Pancreas (tissue), 10 donors: ENCODE measurements around the gene CCSER1. TPM values are rescaled to one million over a fixed set of nuclear protein-coding genes. Genes with fewer than 3 reads are reported as not detected.

Experiments used
- ATAC-seq, 4 donors: fragments of 200-7000 bp; cut with Tn5 transposase; one replicate each; pipeline versions ENCODE4 v1.8.0 to v1.9.1; 2020; ENCODE audit warnings: mild to moderate bottlenecking in 4 of 4, moderate library complexity in 4 of 4
- DNase-seq, 6 donors: peaks; one replicate each; pipeline ENCODE4 v3.0.0-alpha.2; 2020
- FAIRE-seq: peaks from 2 replicates; lab custom pipeline; 2012; peaks lifted over from hg19 to GRCh38; lab: Jason Lieb, UNC
- H3K27ac ChIP-seq, 4 donors: fragments of 200-600 bp; sonication (generic); 1 replicate in 3 of 4; 2 replicates in 1 of 4; pipeline versions ENCODE4 v1.5.0 to v1.8.0; 2020
- H3K27me3 ChIP-seq, 4 donors: fragments of 200-600 bp; one replicate each; pipeline ENCODE4 v1.8.0; 2021
- H3K36me3 ChIP-seq, 3 donors: fragments of 200-600 bp; sonication (generic) in 1 of 3; one replicate each; pipeline versions ENCODE4 v1.5.0 to v1.8.0; 2020 to 2021
- H3K4me1 ChIP-seq, 3 donors: fragments of 200-600 bp; one replicate each; pipeline ENCODE4 v1.8.0; 2021
- H3K4me3 ChIP-seq, 4 donors: fragments of 200-600 bp; sonication (generic) in 2 of 4; one replicate each; pipeline versions ENCODE4 v1.5.0 to v1.8.0; 2020 to 2021
- H3K9me3 ChIP-seq, 4 donors: fragments of 200-600 bp; one replicate each; pipeline ENCODE4 v1.8.0; 2021
- WGBS, 2 donors: extraction: QIAGEN DNeasy Blood & Tissue Kit; methylation state at CpG; one replicate each; pipeline ENCODE4 v1.1.7; 2013; 5-methylcytosine and 5-hydroxymethylcytosine counted together
- intact Hi-C, 3 donors: fragments of 100-400 bp; cut with DNase I; formaldehyde crosslinking; loops; one replicate each; pipeline versions ENCODE4 v1.11.1 to v1.14.2; 2022
- polyA plus RNA-seq, 2 donors: library from polyadenylated mRNA; stranded (reverse); fragments of 200-250 nt; gene quantifications; one replicate each; pipeline ENCODE4 v1.2.3, GENCODE V29; 2013
- total RNA-seq, 6 donors: library from RNA; stranded (reverse); fragmentation: NEBNext Ultra II Directional in 4 of 6; extraction: Animal tissue kit (Norgen Biotek cat#: 25700) in 4 of 6; gene quantifications; one replicate each; pipeline versions ENCODE4 v1.2.1 to v1.2.4, GENCODE V29; 2021 to 2023
- TF ChIP-seq, protein P1 (sequence below), 4 donors: fragments of 200-600 bp; sonication (generic) in 3 of 4; IDR thresholded peaks; one replicate each; pipeline versions ENCODE4 v1.5.0 to v1.8.0; 2021; ENCODE audit warnings: antibody characterized with exemption in 4 of 4
- donor health status: healthy with polysubstance abuse.
- donor health status: DM: no; HTN: no; CAD: no; lungs with moderate emphysema.
- donor health status: DM: no; HTN: no; CAD: no.
- donor health status: control.
- donor health status: control.
- donor health status: Bipolar disorder and iron deficiency.
- donor health status: DM: yes; HTN: yes; CAD: no.
- donor health status: DM: no; HTN: no; CAD: no.
- donor health status: DM: no; HTN: no; CAD: no.
- donor health status: DM: yes; HTN: yes; CAD: no.

Gene CCSER1
- total and polyA plus RNA-seq, 8 donors, result 0.99 to 12.7 (median 5.1) TPM

DNA sequence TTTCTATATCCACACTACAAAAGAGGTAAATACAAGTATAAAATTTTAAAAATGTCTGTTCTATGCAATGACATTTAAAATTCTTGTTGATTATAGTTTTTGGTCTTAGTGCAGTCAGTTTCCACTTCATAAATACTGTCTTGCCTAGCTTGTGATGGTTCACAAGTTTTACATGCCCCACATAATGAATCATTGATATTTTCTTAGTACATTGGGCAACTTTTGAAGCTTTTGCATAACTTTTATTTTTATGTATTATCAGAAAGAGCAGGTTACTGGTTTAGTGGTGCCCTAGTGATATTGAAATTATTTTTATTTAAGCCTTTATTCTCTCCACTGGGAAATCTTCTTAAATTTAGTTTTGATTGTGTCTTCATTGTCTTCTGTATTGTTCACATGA lies 388.0 kb downstream of the CCSER1 start:
- no peak overlapping the region for H3K27ac ChIP-seq
- TF ChIP-seq, protein P1, sequence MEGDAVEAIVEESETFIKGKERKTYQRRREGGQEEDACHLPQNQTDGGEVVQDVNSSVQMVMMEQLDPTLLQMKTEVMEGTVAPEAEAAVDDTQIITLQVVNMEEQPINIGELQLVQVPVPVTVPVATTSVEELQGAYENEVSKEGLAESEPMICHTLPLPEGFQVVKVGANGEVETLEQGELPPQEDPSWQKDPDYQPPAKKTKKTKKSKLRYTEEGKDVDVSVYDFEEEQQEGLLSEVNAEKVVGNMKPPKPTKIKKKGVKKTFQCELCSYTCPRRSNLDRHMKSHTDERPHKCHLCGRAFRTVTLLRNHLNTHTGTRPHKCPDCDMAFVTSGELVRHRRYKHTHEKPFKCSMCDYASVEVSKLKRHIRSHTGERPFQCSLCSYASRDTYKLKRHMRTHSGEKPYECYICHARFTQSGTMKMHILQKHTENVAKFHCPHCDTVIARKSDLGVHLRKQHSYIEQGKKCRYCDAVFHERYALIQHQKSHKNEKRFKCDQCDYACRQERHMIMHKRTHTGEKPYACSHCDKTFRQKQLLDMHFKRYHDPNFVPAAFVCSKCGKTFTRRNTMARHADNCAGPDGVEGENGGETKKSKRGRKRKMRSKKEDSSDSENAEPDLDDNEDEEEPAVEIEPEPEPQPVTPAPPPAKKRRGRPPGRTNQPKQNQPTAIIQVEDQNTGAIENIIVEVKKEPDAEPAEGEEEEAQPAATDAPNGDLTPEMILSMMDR (IDR thresholded peaks at IDR 0.05), result no peak
- FAIRE-seq, result no peak
- no peak for DNase-seq
- no peak overlapping the region for H3K4me3 ChIP-seq
- H3K27me3 ChIP-seq, result no peaks in the 10 kb centered on the region
- H3K36me3 ChIP-seq, result no peaks in the 10 kb centered on the region
- H3K9me3 ChIP-seq, result no peaks in the 10 kb centered on the region
- intact Hi-C loops, result no loop called here
- no peak for ATAC-seq
- no peaks in the 10 kb centered on the region for H3K4me1 ChIP-seq

DNA sequence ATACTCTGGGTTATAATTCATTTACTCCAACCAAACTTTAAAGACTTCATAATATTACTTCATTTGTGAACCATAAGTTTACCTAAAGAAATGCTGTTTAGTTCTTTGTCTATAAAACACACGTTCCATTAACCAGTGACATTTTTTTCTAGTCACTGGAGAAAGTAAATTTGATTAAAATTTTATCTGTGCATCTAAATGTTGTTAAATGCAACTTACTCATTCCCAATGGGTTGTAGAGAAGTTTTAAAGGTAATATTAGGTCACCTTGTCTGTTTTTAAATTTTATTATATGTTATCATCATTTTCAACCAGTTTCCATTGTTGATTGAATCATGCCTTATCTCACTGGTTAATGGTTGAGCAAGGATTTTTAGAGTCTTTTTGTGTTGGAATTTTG lies 401.4 kb downstream of the CCSER1 start:
- Histone ChIP-seq H3K4me3 (no peak overlapping the region), H3K9me3 (no peaks in the 10 kb centered on the region), H3K36me3 (no peaks in the 10 kb centered on the region), H3K27me3 (no peaks in the 10 kb centered on the region), H3K27ac (no peak overlapping the region), H3K4me1 (no peaks in the 10 kb centered on the region)
- no peak for FAIRE-seq
- DNase-seq, result no peak
- 85 to 92% methylated on average over 1 of the region's 1 CpG for WGBS, 2 donors
- TF ChIP-seq, protein P1 (IDR thresholded peaks at IDR 0.05), result no peak
- no peak for ATAC-seq
- intact Hi-C loops, result no loop called here

DNA sequence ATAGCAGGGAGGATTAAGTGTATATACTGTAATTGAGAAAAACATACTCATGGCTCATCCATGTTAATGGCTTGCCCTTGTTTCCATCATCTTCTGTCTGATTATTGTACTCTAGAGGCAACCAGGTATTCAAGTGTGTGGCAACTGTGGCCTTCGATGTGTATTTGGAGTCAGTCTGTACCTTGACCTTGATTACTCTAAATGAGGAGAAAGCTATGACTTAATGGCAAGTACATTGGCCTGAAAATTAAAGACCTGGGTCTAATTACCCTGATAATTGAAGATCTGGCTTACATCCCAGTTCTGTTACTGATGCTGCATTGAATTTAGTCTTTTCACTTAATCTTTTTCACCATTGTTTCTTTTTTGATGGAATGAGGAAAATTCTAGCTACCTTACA lies 409.2 kb downstream of the CCSER1 start:
- H3K27ac ChIP-seq, result no peak overlapping the region
- 60 to 71% methylated on average over 1 of the region's 1 CpG for WGBS, 2 donors
- ATAC-seq, result peak in 2 of 4 donors; percentile 45 to 57
- TF ChIP-seq, protein P1 (IDR thresholded peaks at IDR 0.05), result no peak
- FAIRE-seq, result no peak
- no peaks in the 10 kb centered on the region for H3K27me3 ChIP-seq
- H3K4me3 ChIP-seq, result no peak overlapping the region
- DNase-seq, result no peak
- H3K36me3 ChIP-seq, result no peaks in the 10 kb centered on the region
- H3K9me3 ChIP-seq, result no peaks in the 10 kb centered on the region
- no peaks in the 10 kb centered on the region for H3K4me1 ChIP-seq
- intact Hi-C loops, result no loop called here

DNA sequence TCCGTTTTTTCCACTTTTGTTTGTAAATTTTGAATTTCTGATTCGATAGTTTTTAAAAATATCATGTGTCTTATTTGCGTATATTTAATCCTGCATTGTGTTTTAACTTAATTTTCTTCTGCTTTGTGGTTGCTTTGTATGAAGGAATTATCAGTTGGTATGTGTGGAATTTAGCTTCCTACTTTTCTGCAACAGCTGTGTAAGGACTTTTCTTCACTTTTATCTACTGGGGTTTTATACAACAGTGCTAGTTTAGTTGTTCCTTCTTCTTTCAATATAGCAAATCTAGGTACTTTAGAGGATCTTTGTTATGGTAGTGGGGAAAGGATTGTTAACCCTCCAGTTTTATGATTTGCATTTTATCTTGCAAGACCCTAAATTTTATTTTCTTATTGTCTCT lies 410.3 kb downstream of the CCSER1 start:
- no peak for FAIRE-seq
- 93 to 96% methylated on average over 3 of the region's 3 CpGs for WGBS, 2 donors
- TF ChIP-seq, protein P1 (IDR thresholded peaks at IDR 0.05), result no peak

DNA sequence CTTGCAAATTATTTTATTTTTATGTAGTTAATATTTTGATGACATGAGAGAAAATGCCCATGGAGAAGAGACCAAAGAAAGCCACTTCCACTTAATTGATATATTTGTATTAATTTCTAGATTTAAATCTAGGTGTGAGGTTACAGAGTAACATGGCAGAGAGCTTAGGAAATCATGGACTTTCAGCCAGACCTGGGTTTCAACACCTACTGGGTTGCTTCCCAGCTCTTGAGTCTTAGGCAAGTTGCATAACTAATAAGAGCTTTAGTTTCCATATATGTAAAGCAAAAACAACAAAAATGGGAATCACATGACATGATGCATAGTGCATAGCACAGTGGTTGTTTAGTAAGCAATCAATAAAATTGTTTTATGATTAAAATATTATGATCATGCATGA lies 413.3 kb downstream of the CCSER1 start:
- intact Hi-C loops, result no loop called here
- FAIRE-seq (no peak), DNase-seq (no peak), ATAC-seq (no peak)
- Histone ChIP-seq H3K4me3 (no peak overlapping the region), H3K4me1 (no peaks in the 10 kb centered on the region), H3K27ac (no peak overlapping the region), H3K9me3 (no peaks in the 10 kb centered on the region), H3K36me3 (no peaks in the 10 kb centered on the region), H3K27me3 (no peaks in the 10 kb centered on the region)
- TF ChIP-seq, protein P1 (IDR thresholded peaks at IDR 0.05), result no peak

More for the DNA sequence above, 410.3 kb downstream of the CCSER1 start:
- Histone ChIP-seq H3K36me3 (no peaks in the 10 kb centered on the region), H3K27ac (no peak overlapping the region), H3K4me3 (no peak overlapping the region), H3K9me3 (no peaks in the 10 kb centered on the region), H3K4me1 (no peaks in the 10 kb centered on the region), H3K27me3 (no peaks in the 10 kb centered on the region)
- ATAC-seq, result no peak
- no peak for DNase-seq
- intact Hi-C loops, result no loop called here
